ENCODE measurements around the gene PRRX2.

PRRX2 gene

DNA sequence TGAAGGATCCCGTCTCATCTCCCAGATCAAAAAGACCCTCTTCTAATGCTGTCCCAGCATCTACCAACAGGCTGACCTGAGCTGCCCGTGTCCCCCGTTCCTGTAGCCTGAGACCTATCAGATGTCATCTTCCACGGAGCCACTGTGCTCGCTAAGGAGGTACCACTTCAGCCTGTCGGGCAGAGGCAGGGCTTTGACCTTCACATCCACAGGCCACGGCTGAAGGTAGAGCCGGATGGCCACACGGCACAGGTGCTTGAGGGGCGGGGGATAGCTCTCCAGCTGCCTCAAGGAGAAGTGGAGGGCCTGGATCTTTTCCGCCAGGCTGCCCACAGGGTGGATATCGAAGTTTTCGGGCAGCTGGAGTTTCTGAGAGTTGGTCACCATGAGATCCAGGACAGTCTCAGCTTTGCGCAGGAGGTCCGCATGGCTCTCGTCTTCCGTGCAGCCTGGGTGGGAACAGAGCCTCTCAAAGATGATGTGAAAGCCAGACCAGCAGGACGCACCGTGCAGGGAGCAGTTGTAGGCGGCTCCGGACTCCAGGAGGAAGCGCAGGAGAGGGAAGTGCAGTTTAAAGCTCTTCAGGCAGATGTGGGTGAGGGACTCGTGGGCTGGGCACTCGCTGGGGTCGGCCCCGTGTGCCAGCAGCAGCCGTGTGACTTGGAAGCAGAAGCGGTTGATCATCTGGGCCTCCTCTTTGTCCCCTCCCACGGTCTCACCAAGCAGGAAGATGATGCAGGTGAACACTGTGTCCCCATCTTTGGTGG is 27.6 kb upstream of the PRRX2 start:
- Histone ChIP-seq H3K9me3 (ENCODE audit: control insufficient read depth in 1 of 2, low read length in 2 of 2) (no peaks in the 10 kb centered on the region), H3K4me1 (ENCODE audit: control insufficient read depth in 1 of 2, insufficient read depth in 2 of 2, low read length in 2 of 2) (peaks cover 11 to 22% of the 10 kb centered on the region in 2 donors), H3K4me3 (ENCODE audit: low read depth in 1 of 2, low read length in 2 of 2) (no peak overlapping the region), H3K36me3 (ENCODE audit: control insufficient read depth in 1 of 2, insufficient read depth in 2 of 2, low read length in 2 of 2) (peaks cover 31 to 55% of the 10 kb centered on the region in 2 donors), H3K27ac (ENCODE audit: low read length) (no peak overlapping the region), H3K27me3 (ENCODE audit: low read depth, low read length) (no peaks in the 10 kb centered on the region)

DNA sequence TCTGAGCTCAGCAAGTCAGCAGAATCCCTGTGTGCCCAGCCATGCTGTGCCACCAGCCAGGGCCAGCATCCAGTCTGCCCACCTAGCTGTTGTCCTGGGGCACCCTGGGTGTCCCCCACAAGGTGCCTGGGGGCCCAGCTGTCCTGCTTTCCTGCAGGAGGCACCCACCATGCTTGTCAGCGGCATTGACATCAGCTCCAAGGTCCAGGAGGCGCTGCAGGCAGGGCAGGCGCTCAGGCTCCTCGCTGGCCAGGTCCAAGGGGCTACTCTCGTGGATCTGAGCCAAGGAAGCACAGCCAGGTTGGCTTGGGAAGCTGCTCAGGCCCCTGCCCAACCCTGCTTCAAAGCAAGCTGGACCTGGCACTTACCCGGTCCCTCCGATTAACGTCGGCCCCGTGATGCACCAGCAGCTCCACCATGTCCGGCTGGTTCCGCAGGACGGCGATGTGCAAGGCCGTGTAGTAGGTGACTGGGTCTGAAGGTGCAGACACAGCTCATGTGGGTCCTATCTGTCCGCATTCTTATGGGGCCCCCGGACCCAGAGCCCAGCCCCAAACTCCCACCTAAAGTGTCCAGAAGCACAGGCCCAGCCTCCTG is 26.3 kb upstream of the PRRX2 start:
- Histone ChIP-seq H3K4me1 (ENCODE audit: control insufficient read depth in 1 of 2, insufficient read depth in 2 of 2, low read length in 2 of 2) (peaks cover 11 to 22% of the 10 kb centered on the region in 2 donors), H3K27me3 (ENCODE audit: low read depth, low read length) (no peaks in the 10 kb centered on the region), H3K36me3 (ENCODE audit: control insufficient read depth in 1 of 2, insufficient read depth in 2 of 2, low read length in 2 of 2) (peaks cover 20 to 43% of the 10 kb centered on the region in 2 donors), H3K4me3 (ENCODE audit: low read depth in 1 of 2, low read length in 2 of 2) (no peak overlapping the region), H3K9me3 (ENCODE audit: control insufficient read depth in 1 of 2, low read length in 2 of 2) (no peaks in the 10 kb centered on the region), H3K27ac (ENCODE audit: low read length) (no peak overlapping the region)

GRCh38 chr9:129639756-129640085 is 25.7 kb upstream of the PRRX2 start:
- Histone ChIP-seq H3K9me3 (ENCODE audit: control insufficient read depth in 1 of 2, low read length in 2 of 2) (no peaks in the 10 kb centered on the region), H3K4me3 (ENCODE audit: low read depth in 1 of 2, low read length in 2 of 2) (no peak overlapping the region), H3K27ac (ENCODE audit: low read length) (no peak overlapping the region)

DNA sequence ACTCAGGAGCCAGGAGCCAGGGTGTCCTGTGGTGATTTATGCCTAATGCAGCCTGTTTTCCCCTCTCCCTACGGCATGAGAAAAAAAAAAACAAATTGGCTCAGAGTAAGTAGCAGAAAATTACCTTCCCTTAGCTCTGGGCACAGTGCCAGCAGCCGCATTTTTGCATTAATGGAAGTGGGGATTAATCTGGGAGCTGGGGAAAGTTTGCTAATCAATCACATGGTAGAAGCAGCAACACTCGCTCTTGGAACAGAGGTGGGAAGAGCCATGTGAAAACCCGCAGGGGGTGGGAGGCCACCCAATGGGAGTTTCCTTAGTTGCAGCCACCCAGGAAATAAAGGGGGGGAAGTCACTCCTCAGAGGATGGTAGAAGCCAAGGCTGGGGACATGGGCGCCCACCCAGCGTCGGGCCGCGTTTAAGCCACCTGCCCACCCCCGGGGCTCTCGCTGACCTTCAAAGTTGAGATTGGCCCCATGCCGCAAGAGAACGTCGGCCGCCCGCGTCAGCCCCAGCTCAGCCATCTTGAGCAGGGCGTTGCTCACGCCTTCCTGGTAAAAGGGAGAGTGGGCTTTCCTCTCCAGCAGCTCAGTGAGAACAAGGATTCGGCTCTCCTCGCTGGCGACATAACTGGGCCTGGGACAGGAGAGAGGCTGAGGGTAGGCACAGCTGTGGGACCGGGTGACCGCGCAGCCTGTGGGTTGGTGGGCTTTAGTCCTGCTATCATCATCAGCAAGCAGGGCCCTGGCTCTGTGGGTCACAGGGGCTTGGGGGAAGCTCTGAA is 25.2 kb upstream of the PRRX2 start:
- Histone ChIP-seq H3K4me1 (ENCODE audit: control insufficient read depth in 1 of 2, insufficient read depth in 2 of 2, low read length in 2 of 2) (peaks cover 11 to 22% of the 10 kb centered on the region in 2 donors), H3K27ac (ENCODE audit: low read length) (no peak overlapping the region), H3K4me3 (ENCODE audit: low read depth in 1 of 2, low read length in 2 of 2) (peak overlapping the region; percentile 81 to 95), H3K36me3 (ENCODE audit: control insufficient read depth in 1 of 2, insufficient read depth in 2 of 2, low read length in 2 of 2) (peaks cover 12 to 31% of the 10 kb centered on the region in 2 donors), H3K27me3 (ENCODE audit: low read depth, low read length) (no peaks in the 10 kb centered on the region), H3K9me3 (ENCODE audit: control insufficient read depth in 1 of 2, low read length in 2 of 2) (no peaks in the 10 kb centered on the region)

More at GRCh38 chr9:129639756-129640085, 25.7 kb upstream of the PRRX2 start:
- peaks cover 17 to 37% of the 10 kb centered on the region in 2 donors for H3K36me3 ChIP-seq (ENCODE audit: control insufficient read depth in 1 of 2, insufficient read depth in 2 of 2, low read length in 2 of 2)
- H3K4me1 ChIP-seq (ENCODE audit: control insufficient read depth in 1 of 2, insufficient read depth in 2 of 2, low read length in 2 of 2), result peaks cover 11 to 22% of the 10 kb centered on the region in 2 donors
- H3K27me3 ChIP-seq (ENCODE audit: low read depth, low read length), result no peaks in the 10 kb centered on the region

GRCh38 chr9:129640871-129641749 is 24.3 kb upstream of the PRRX2 start:
- no peaks in the 10 kb centered on the region for H3K27me3 ChIP-seq (ENCODE audit: low read depth, low read length)
- peaks cover 11 to 28% of the 10 kb centered on the region in 2 donors for H3K36me3 ChIP-seq (ENCODE audit: control insufficient read depth in 1 of 2, insufficient read depth in 2 of 2, low read length in 2 of 2)
- peaks cover 11 to 22% of the 10 kb centered on the region in 2 donors for H3K4me1 ChIP-seq (ENCODE audit: control insufficient read depth in 1 of 2, insufficient read depth in 2 of 2, low read length in 2 of 2)
- H3K27ac ChIP-seq (ENCODE audit: low read length), result peak overlapping the region; percentile 16
- H3K4me3 ChIP-seq (ENCODE audit: low read depth in 1 of 2, low read length in 2 of 2), result peak overlapping the region; percentile 81 to 95
- H3K9me3 ChIP-seq (ENCODE audit: control insufficient read depth in 1 of 2, low read length in 2 of 2), result no peaks in the 10 kb centered on the region

DNA sequence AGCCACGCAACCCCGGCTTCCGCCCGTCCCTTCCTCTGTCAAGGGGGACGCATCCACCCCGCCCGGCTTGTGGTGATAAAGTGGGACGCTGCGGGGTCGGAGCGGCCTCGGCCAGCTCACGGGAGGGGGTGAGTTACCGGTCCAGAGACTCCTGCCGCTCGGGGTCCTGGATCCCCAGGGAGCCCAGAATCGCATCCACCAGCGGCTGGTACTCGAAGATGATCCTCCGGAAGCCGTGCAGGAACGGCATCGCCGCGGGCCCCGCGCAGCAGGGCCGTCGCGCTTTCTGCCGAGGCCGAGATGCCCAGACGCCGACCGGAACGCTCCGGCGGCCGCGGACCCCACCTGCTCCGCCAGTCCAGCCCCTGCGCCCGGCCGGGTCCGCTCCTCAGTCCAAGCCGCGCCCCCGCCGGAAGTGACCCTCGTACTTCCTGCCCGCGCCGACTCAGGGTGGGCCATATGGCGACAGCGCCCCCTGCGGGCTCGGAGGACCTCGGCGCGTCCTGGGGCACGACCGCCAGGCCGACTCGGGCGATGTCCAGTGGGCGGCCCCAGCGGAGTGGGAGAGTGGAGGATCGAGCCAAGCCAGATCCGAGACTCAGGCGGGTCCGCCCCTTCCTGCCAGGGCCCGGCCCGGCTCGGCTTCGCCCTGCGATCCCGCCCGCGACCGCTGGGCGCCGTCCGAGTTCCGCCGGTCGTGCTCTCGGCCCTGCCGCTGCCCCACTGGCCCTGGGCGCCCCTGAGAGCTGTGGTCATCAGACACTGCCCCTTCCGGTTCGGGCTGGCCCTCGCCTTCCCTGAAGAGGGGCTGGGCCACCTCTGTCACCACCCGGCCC is 23.5 kb upstream of the PRRX2 start, which contains the start of gene ASB6:
ASB6 (minus strand) TSS at position 402 of the 836 bp plus-strand sequence; CDS start at position 250, 152 bp downstream.
- Histone ChIP-seq H3K9me3 (ENCODE audit: control insufficient read depth in 1 of 2, low read length in 2 of 2) (no peaks in the 10 kb centered on the region), H3K27ac (ENCODE audit: low read length) (peak within 1 kb of the TSS; percentile 45), H3K4me1 (ENCODE audit: control insufficient read depth in 1 of 2, insufficient read depth in 2 of 2, low read length in 2 of 2) (peaks cover 11 to 22% of the 10 kb centered on the region in 2 donors), H3K4me3 (ENCODE audit: low read depth in 1 of 2, low read length in 2 of 2) (peak within 1 kb of the TSS; percentile 81 to 95), H3K27me3 (ENCODE audit: low read depth, low read length) (no peaks in the 10 kb centered on the region), H3K36me3 (ENCODE audit: control insufficient read depth in 1 of 2, insufficient read depth in 2 of 2, low read length in 2 of 2) (peaks cover 11 to 24% of the 10 kb centered on the region in 2 donors)

GRCh38 chr9:129643706-129644105 is 21.7 kb upstream of the PRRX2 start:
- Histone ChIP-seq H3K4me3 (ENCODE audit: low read depth in 1 of 2, low read length in 2 of 2) (no peak overlapping the region), H3K4me1 (ENCODE audit: control insufficient read depth in 1 of 2, insufficient read depth in 2 of 2, low read length in 2 of 2) (peaks cover 11 to 22% of the 10 kb centered on the region in 2 donors), H3K36me3 (ENCODE audit: control insufficient read depth in 1 of 2, insufficient read depth in 2 of 2, low read length in 2 of 2) (peaks cover 0 to 6% of the 10 kb centered on the region in 2 donors), H3K9me3 (ENCODE audit: control insufficient read depth in 1 of 2, low read length in 2 of 2) (no peaks in the 10 kb centered on the region), H3K27me3 (ENCODE audit: low read depth, low read length) (no peaks in the 10 kb centered on the region), H3K27ac (ENCODE audit: low read length) (no peak overlapping the region)

GRCh38 chr9:129644365-129644764 is 21.1 kb upstream of the PRRX2 start:
- Histone ChIP-seq H3K36me3 (ENCODE audit: control insufficient read depth in 1 of 2, insufficient read depth in 2 of 2, low read length in 2 of 2) (no peaks in the 10 kb centered on the region), H3K9me3 (ENCODE audit: control insufficient read depth in 1 of 2, low read length in 2 of 2) (no peaks in the 10 kb centered on the region), H3K27me3 (ENCODE audit: low read depth, low read length) (no peaks in the 10 kb centered on the region), H3K27ac (ENCODE audit: low read length) (no peak overlapping the region), H3K4me3 (ENCODE audit: low read depth in 1 of 2, low read length in 2 of 2) (no peak overlapping the region), H3K4me1 (ENCODE audit: control insufficient read depth in 1 of 2, insufficient read depth in 2 of 2, low read length in 2 of 2) (peaks cover 11 to 22% of the 10 kb centered on the region in 2 donors)

DNA sequence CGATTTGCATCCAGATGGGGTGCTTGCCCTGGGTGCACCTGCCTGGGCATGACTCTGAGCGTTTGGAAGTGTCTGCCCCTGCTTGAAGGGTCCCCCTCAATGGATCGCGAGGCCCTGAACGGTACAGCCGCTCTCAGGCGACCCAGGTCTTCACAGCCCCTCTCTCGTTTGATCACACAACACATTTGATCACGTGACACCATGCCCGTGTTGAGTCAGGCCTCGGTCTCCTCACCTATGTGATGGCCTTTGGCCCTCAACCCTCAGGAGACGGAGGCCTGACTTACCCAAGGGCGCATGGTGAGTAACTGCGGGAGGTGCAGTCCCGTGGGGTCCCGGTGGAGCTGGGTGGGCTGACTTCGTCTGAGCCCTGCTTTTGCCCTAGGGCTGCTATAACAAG is 20.5 kb upstream of the PRRX2 start:
- Histone ChIP-seq H3K4me1 (ENCODE audit: control insufficient read depth in 1 of 2, insufficient read depth in 2 of 2, low read length in 2 of 2) (peaks cover 11 to 17% of the 10 kb centered on the region in 2 donors), H3K4me3 (ENCODE audit: low read depth in 1 of 2, low read length in 2 of 2) (no peak overlapping the region), H3K27me3 (ENCODE audit: low read depth, low read length) (no peaks in the 10 kb centered on the region), H3K27ac (ENCODE audit: low read length) (no peak overlapping the region), H3K9me3 (ENCODE audit: control insufficient read depth in 1 of 2, low read length in 2 of 2) (no peaks in the 10 kb centered on the region), H3K36me3 (ENCODE audit: control insufficient read depth in 1 of 2, insufficient read depth in 2 of 2, low read length in 2 of 2) (no peaks in the 10 kb centered on the region)

DNA sequence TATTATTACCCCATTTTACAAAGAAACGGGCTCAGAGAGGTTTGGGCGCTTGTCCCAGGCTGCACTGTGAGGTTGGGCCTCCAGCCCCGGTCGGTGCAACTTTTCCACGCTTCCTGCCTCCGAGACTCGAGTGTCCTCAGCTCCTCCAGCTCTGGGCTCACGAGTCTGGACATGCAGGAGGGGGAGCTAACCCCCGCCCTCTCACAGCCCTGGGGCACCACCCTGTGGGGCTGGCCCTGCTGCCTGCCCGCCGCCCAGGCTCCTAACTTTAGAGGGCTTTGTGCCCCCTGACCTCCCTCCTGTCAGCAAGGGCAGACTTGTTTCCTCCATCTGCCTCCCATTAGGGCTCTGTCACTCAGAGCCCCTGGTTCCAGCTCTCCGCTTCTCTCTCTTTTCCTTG is 19.2 kb upstream of the PRRX2 start:
- H3K36me3 ChIP-seq (ENCODE audit: control insufficient read depth in 1 of 2, insufficient read depth in 2 of 2, low read length in 2 of 2), result no peaks in the 10 kb centered on the region
- no peak overlapping the region for H3K4me3 ChIP-seq (ENCODE audit: low read depth in 1 of 2, low read length in 2 of 2)
- no peaks in the 10 kb centered on the region for H3K27me3 ChIP-seq (ENCODE audit: low read depth, low read length)
- no peaks in the 10 kb centered on the region for H3K9me3 ChIP-seq (ENCODE audit: control insufficient read depth in 1 of 2, low read length in 2 of 2)
- H3K27ac ChIP-seq (ENCODE audit: low read length), result no peak overlapping the region
- H3K4me1 ChIP-seq (ENCODE audit: control insufficient read depth in 1 of 2, insufficient read depth in 2 of 2, low read length in 2 of 2), result peaks cover under 1 to 3% of the 10 kb centered on the region in 2 donors
